ENCODE data around the gene PLCD3. TPM values are rescaled to one million over a fixed set of nuclear protein-coding genes. Genes with fewer than 3 reads are reported as not detected.

Gene PLCD3
- total and polyA plus RNA-seq, 2 of the 13 experiments (the other 11 are each of a cell fraction or from before 2014, with no cell fraction given) = 11.3 to 39.1 TPM

DNA sequence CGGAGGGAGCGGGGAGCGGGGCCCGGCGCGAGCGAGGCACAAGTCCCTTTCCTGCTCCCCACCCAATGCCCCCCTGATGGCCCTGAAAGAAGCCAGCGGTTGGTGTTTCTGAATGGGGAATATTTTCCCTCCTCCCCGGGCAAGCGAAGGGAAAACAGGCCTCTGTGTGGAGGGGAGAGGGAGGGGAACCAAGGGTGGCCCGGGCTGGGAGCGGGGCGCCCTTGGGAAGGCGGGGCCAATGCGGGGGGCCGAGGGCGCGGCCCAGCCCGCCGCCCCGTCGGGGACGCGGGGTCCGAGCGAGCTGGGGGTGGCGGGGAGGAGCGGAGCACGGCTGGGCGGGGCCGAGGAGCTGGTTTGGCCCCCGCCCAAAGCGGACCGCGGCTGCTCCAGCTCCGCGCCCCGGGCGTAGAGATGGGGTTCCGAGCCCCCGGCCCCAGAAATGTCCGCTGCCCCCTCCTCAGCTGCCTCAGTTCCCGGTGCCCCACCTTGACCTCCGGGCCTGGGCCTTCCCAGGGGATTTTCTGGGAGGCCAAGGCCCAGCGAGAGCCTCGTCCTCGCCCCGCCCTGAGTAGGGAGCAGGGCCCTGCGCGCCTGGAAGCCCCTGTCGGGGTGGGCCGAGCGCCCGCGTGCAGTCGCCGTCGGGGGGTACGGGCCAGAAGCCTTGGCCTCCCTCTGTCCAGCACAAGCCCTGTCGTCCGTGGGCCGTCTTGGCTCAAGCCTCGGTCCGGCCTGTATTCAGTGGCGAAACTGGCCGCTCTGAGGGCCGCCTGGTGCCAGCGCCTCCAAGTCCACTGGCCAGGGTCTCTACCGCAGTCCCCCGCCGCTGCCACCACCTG is 12.1 kb upstream of the PLCD3 start:
- ChIA-PET CTCF (ENCODE audit: low intra/inter-chr PET ratio, low total read pairs) (no interaction called here), POLR2A (no interaction called here)
- H3K4me2 ChIP-seq (ENCODE audit: low read depth, low read length) = no peak overlapping the region
- in situ Hi-C loops (cut with HindIII; ENCODE audit: extremely low pct_ligation_motif_present, low pct_unique_long_range_greater_than_20kb) = loop anchor here (5.0 kb wide), 2 partner anchors 53 to 103 kb away; no protein-coding TSS in a partner anchor
- H3K9ac ChIP-seq (ENCODE audit: insufficient read depth, low read depth, low read length) = no peak overlapping the region
- no peak for ATAC-seq
- DNase-seq (ENCODE audit: low spot score) = no peak
- peaks cover 10% of the 10 kb centered on the region for H3K79me2 ChIP-seq (ENCODE audit: insufficient read depth, low read length)
- H3K4me3 ChIP-seq (replicated peaks in 1 of 3; ENCODE audit: insufficient read depth in 1 of 3, low read depth in 2 of 3, low read length in 3 of 3) = no peak overlapping the region
- H4K20me1 ChIP-seq (ENCODE audit: insufficient read depth, low read length) = peaks cover 10% of the 10 kb centered on the region; the same call in 1 of the 2 replicates
- no TSS peak for BruUV-seq (replicated peaks)
- FAIRE-seq = no peak
- 94% methylated on average over 71 of the region's 71 CpGs for WGBS (ENCODE audit: low lambda C conversion rate)
- no peaks in the 10 kb centered on the region for H3K9me3 ChIP-seq (ENCODE audit: low read length)
- H2AFZ ChIP-seq (ENCODE audit: low read length) = no peak overlapping the region
- H3K4me1 ChIP-seq (ENCODE audit: insufficient read depth, low read length) = peaks cover 11% of the 10 kb centered on the region
- no peaks in the 10 kb centered on the region for H3K36me3 ChIP-seq (replicated peaks in 1 of 2; ENCODE audit: control insufficient read depth in 1 of 2, insufficient read depth in 2 of 2, low read length in 2 of 2)
- TF ChIP-seq RBFOX2 (IDR thresholded peaks at IDR 0.05; ENCODE audit: low read depth, low read length) (peak; percentile 66), PAX8 (CRISPR knock-in tag; IDR thresholded peaks at IDR 0.05; ENCODE audit: borderline replicate concordance) (no peak), ZNF709 (CRISPR knock-in tag; IDR thresholded peaks at IDR 0.05) (no peak), NCOA5 (CRISPR knock-in tag; IDR thresholded peaks at IDR 0.05) (no peak), TEAD3 (CRISPR knock-in tag; optimal IDR thresholded peaks at IDR 0.05; ENCODE audit: borderline replicate concordance) (no peak), ATRX (CRISPR knock-in tag; IDR thresholded peaks at IDR 0.05; ENCODE audit: borderline replicate concordance) (no peak), AKAP8 (CRISPR knock-in tag; IDR thresholded peaks at IDR 0.05) (peak; percentile 67), HOXA9 (CRISPR knock-in tag; IDR thresholded peaks at IDR 0.05; ENCODE audit: borderline replicate concordance) (no peak), AGO1 (IDR thresholded peaks at IDR 0.05; ENCODE audit: low read depth, low read length, poor library complexity, severe bottlenecking) (peak; percentile 84), ZFY (CRISPR knock-in tag; IDR thresholded peaks at IDR 0.05) (peak; percentile 19; the same call in 1 of the 2 replicates), POLR2A (IDR thresholded peaks at IDR 0.05; ENCODE audit: insufficient read depth in 1 of 2, low read depth in 2 of 2, low read length in 2 of 2) (peak in 1 of 2 experiments; percentile 14; a peak in 1 of 4 replicates), HNRNPK (IDR thresholded peaks at IDR 0.05; ENCODE audit: low read depth, low read length, poor library complexity, severe bottlenecking) (peak; percentile 12), SAFB2 (CRISPR knock-in tag; IDR thresholded peaks at IDR 0.05; ENCODE audit: borderline replicate concordance, low read depth) (no peak), AGO2 (optimal IDR thresholded peaks at IDR 0.05; ENCODE audit: low read depth, low read length) (peak; percentile 92), MBD4 (IDR thresholded peaks at IDR 0.05; ENCODE audit: borderline replicate concordance, low read length) (no peak), ZNF850 (CRISPR knock-in tag; conservative IDR thresholded peaks at IDR 0.05) (no peak), MED13 (CRISPR knock-in tag; IDR thresholded peaks at IDR 0.05) (no peak), HMG20A (CRISPR knock-in tag; IDR thresholded peaks at IDR 0.05; ENCODE audit: borderline replicate concordance) (no peak), ZC3H13 (CRISPR knock-in tag; IDR thresholded peaks at IDR 0.05) (no peak)
- TF ChIP-seq, protein P1, sequence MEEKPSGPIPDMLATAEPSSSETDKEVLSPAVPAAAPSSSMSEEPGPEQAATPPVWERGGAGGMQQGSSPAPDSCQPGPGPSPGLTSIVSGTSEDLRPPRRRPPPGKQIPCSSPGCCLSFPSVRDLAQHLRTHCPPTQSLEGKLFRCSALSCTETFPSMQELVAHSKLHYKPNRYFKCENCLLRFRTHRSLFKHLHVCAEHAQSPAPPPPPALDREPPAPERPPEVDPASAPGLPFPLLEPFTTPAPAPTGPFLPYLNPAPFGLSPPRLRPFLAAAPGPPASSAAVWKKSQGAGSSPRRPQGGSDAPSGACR (CRISPR knock-in tag; IDR thresholded peaks at IDR 0.05) = no peak
- TF ChIP-seq, protein P2, sequence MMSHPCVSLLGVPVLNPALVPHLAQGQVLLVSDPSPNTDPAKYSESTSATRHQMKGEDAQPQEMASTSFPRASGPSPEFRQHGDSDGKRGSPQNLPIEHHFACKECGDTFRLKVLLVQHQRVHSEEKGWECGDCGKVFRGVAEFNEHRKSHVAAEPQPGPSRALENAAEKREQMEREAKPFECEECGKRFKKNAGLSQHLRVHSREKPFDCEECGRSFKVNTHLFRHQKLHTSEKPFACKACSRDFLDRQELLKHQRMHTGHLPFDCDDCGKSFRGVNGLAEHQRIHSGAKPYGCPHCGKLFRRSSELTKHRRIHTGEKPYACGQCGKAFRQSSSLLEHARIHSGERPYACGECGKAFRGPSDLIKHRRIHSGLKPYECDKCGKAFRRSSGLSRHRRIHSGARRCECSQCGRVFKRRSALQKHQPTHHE (CRISPR knock-in tag; IDR thresholded peaks at IDR 0.05; ENCODE audit: borderline replicate concordance) = no peak
- TF ChIP-seq, protein P3, sequence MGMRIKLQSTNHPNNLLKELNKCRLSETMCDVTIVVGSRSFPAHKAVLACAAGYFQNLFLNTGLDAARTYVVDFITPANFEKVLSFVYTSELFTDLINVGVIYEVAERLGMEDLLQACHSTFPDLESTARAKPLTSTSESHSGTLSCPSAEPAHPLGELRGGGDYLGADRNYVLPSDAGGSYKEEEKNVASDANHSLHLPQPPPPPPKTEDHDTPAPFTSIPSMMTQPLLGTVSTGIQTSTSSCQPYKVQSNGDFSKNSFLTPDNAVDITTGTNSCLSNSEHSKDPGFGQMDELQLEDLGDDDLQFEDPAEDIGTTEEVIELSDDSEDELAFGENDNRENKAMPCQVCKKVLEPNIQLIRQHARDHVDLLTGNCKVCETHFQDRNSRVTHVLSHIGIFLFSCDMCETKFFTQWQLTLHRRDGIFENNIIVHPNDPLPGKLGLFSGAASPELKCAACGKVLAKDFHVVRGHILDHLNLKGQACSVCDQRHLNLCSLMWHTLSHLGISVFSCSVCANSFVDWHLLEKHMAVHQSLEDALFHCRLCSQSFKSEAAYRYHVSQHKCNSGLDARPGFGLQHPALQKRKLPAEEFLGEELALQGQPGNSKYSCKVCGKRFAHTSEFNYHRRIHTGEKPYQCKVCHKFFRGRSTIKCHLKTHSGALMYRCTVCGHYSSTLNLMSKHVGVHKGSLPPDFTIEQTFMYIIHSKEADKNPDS (CRISPR knock-in tag; IDR thresholded peaks at IDR 0.05) = no peak
- H3K27ac ChIP-seq (ENCODE audit: extremely low read length, insufficient read depth, low read length) = no peak overlapping the region
- H3K27me3 ChIP-seq (ENCODE audit: control insufficient read depth in 1 of 2, insufficient read depth in 2 of 2, low read length in 2 of 2) = no peaks in the 10 kb centered on the region; a peak in 2 of 5 replicates
- intact Hi-C loops (cut with micrococcal nuclease; ENCODE audit: unreplicated experiment) = no loop called here
